HG02884 (cell line): ENCODE results near the gene KRT6A.

ENCODE experiments used
- ATAC-seq: cut with Tn5 transposase; IDR thresholded peaks from one replicate; pipeline ENCODE4 v1.9.1; 2021; ENCODE audit warnings: mild to moderate bottlenecking, moderate library complexity; ENCODE audit not compliant: unreplicated experiment

The KRT6A gene

DNA sequence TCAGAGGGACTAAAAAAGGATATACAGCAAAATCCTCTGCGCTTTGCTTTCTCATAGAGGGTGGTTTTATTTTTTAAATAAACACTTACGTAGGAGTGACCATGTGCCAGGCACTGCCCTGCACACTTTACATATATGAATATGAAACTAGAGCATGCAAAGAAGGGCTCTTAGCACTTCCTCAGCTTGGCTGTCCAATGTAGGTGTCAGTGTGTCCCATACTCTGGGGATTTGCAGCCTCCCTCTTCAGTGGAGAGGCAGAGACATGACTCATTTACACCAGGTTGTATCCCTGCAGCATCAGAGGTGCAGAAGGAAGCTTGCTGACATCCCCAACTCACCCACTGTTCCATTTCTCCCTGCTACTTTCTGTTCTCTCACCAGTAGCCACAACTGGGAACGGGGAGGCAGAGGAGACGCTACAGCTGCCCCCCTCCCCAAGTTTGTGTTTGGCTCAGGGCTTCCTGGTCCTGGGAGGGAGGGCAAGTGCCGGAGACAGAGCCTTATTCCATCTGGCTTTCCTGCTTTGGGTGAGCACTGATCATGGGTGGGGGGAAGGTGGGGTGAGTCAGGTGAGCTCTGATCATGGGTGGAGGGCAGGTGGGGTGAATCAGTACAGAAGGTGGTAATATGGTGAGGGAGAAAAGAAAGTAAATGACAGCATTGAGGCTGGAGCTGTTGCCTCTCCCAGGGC, 32.0 kb upstream of the KRT6A start:
- ATAC-seq: no peak

DNA sequence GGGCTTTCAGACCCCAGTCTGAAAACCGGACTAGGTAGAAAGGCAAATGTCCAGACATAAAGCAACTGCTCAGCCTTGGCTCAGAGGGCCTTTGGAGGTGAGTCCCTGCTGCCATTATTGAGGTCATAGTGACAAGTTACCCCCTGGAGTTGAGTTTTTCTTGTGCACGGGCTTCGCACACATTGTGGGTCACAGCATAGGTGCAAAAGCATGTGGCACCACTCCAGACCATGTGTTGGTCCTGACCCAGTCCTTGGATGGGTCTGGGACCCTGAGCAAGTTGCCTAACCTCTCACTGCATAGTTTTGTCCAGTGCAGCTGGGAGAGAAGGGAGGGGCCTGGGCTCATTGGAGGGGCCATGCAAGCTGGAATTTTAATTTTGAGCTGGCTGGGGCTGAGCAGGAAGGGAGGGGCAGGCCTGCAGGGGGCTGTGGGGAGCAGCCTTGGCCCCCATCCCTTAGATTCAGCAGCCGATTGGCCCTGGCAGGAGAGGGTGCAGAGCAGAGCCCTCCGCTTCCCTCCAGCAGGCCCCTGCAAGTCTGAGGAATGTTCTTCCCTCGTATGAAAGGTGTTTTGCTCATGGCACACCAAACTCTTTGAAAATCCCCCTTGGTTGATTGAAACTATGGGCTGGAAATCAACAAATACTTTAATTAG, 31.3 kb upstream of the KRT6A start:
- ATAC-seq: no peak

DNA sequence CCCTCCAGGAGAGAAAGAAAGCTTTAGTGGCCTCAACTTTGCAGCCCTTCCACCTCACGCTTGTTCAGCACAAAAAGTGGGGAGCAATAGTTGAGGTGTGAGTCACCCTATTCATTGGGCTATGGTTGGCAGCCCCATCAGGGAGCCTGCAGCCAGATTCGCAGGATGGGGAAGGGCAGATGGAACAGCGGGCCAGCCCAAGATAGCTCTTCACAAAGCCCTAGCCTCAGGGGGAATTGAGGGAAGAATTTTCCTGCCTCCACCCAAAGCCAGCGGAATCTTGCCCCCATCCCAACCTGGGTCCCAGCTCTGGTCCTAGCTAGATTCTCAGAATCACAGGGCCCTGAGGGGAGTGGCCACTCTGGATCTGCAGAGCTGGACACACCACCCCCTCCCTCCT, 30.8 kb upstream of the KRT6A start:
- ATAC-seq: no peak

DNA sequence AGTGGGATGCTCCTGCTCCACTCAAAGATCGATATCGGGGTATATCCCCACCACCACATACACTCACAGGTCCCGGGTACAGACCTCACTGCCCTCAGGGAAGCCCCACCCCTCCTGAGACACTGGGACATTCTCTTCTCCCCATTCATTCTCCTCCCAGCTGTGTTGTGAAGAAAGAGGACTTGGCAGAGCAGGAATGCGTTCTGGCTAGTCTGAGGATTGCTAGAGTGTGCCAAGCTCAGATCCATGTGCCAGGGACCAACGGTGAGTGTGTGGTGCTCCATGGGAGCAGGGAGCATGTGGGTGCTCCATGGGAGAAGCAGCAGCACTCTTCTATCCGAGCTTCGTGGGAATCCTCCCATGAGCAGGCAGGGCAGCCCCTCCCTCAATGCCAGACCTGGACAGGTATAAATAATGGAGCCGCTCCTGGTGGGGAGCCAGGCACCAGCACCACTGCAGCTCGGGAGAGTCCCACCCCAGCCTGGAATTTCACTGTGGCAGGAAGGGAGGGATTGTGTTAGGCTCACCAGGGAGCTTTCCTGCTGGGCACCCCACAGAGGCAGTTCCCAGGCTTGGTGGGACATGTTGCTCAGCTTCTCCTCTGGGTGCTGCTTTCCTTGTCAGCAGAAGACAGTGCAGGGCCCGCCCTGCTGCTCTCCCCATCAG, 29.4 kb upstream of the KRT6A start:
- no peak for ATAC-seq

DNA sequence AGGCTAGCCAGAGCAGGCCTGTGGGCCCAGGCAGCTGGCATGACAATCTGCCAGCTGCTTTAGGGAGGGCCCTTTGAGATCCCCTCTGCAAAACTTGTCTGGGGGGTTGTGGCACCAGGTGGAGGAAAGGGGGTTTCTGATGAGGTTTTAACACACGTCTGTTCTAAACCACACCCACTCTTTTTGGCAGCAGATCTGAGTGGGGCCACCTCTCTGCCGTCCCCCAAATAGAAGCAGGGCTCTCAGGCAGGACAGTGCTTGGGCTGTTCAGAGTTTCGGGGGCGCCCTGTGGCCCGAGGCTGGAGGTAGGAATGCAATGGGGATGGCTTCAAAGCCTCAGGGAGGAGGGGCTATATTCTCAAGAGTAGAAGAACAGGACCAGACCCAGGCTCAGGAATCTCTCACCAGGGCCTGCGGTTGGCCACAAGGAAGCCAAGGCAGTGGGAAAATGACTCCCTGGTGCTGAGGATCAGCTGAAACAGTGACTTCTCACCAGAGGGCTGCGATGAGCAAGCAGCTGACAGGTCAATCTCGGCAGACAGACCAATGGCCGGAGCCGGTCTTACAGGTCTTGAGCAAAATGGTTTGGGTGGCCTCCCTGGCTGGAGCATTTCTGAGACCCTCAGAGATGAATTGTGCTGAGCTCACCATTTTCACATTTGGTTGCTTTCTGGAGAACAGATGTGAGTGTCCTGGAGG, 28.7 kb upstream of the KRT6A start:
- ATAC-seq: no peak

DNA sequence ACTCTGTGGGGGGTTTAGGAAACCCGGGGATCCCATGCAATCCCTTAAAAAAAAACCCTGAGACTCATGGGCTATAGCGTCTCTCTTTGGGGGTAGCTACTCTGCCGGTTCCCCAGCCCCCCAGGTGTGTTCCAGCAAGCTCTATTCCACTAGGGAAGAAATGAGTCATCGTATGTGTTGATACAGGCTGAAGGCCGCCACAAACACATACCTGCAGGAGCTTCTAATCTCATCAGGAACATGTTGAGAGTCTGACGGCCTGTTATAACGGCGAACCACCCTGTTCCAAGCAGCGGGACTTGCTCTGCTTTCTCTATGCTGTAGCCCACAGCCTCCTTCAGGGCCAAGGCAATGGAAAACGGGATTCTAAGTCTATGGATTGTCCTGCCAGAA, 28.1 kb upstream of the KRT6A start:
- ATAC-seq: no peak

DNA sequence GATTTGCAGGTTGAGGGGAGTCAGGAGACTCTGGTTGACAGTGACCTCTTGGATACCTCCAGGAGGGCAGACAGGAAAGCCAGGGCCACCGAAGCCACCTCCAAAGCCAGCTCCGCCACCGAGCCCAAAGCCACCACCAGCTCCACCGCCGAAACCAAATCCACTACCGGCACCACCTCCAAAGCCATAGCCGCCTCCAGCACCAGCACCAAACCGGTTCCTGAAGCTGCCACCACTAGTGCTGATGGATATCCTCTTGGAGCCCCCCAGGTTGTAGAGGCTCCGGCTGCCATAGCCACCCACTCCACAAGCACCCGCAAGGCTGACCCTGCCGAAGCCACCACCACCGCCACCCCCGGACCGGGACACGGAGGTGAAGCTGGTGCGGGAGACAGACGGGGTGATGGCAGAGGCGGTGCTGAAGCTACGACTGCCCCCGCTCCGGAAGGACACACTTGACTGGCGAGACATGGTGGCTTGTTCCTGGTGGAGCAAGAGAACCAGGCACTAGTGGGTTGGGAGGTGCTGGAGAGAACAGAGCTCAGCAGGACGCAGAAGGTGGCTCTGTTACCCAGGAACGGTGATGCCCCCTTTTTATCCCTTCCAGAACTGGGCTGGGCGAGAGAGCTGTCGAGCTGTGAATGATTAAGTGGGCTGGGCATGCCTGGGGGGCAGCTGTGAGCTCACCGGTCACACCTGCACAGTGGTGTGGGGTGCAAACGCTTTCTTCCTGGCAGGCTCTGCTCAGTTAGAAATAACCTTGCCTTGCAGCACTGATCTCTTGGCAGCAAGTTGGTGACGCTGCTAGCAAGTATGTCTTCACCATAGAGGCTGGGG, 27.0 kb upstream of the KRT6A start, which contains the start of gene KRT5:
TSS of gene KRT5 (minus strand) at position 569 of the 837 bp plus-strand sequence. CDS start at position 471, 98 bp downstream.
- no peak for ATAC-seq

DNA sequence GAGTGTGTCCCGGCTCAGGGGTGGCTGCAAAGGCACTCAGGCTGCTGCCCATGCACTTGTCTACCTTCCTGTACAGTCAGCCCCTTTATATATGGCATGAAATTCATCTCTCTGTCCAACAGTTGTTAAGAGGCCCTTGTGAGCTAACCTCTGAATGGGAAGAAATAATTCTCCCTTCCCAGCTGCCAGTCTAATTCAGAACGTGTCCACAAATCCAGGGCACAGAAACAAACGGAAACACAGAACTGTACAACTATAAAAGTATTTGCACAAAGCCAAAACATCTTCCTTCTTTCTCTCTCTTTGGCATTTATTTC, 26.3 kb upstream of the KRT6A start:
- ATAC-seq: no peak

DNA sequence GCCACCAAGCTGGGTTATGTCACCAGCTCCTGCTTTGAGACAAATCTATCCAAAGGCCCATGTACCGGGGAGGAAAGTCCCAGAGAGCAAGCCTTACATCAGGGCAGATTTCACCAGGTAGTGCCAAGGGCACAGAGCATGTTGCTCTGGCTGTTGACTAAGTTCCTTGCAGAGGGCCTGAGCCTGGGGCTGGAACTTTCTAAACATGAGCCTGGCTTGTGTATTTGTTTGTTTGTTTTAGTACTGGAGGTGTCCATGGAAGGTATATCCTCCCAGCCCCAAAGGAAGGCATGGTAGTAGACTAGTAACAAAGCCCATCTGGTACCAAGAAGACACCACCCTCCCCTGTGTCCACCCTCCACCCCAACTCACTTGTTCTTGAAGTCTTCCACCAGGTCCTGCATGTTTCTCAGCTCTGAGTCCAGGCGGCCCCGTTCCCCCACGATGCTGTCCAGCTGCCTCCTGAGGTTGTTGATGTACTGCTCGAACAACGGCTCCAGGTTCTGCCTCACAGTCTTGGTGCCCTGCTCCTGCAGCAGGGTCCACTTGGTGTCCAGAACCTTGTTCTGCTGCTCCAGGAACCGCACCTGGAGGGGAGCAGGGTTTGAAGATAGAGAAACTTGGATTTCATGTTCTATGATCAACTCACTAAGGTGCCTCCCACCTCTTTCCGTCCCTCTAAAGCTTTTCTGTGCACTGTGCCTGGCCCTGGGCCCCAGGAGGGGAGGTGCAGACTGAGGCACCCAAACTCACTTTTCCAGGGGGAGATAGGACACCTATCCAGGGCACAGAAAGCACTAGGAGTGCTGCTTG, 25.7 kb upstream of the KRT6A start:
- no peak for ATAC-seq

DNA sequence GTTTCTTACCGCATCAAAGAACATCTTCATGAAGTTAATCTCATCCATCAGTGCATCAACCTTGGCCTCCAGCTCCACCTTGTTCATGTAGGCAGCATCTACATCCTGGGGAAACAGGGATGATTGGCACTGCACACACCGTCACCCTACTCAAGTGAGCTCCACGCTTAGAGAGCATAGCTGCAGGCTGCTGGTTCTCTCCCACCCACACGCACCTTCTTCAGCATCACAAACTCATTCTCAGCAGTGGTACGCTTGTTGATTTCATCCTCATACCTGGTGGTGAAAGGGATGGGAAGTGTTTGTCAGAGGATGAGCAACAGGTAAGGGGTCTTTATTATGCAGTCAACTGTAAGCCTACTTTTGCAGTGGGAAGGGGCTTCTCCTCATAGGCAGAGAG, 24.8 kb upstream of the KRT6A start:
- no peak for ATAC-seq

DNA sequence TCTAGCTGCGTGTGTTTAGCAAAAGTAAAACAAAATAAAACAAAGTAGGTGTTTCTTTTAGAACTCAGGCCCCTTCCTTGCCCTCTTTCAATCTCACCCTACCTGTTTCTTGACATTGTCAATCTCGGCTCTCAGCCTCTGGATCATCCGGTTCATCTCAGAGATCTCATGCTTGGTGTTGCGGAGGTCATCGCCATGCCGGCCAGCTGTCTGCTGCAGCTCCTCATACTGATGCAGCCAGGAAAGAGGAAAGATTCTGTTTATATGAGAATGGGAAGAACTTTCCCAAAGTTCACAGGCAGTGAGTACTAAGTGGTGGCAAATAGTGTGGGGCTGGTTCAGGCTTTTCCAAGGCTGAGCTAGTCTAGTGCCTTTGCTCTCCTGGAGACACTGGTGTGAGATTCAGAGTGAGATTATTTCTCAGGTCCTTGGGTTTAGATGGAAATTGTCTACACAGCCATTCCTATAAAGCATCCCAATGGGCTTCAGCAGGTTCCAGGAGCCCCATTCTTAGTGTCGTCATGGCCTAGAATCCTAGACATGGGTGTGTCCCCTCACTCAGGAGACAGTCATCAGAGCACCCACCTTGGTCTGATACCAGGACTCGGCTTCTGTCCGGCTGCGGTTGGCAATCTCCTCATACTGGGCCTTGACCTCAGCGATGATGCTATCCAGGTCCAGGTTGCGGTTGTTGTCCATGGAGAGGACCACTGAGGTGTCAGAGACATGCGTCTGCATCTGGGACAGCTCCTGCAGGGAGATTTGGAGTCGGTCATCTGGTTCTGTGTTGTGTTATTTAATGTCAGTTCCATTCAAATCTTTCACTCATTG, 24.2 kb upstream of the KRT6A start:
- no peak for ATAC-seq

DNA sequence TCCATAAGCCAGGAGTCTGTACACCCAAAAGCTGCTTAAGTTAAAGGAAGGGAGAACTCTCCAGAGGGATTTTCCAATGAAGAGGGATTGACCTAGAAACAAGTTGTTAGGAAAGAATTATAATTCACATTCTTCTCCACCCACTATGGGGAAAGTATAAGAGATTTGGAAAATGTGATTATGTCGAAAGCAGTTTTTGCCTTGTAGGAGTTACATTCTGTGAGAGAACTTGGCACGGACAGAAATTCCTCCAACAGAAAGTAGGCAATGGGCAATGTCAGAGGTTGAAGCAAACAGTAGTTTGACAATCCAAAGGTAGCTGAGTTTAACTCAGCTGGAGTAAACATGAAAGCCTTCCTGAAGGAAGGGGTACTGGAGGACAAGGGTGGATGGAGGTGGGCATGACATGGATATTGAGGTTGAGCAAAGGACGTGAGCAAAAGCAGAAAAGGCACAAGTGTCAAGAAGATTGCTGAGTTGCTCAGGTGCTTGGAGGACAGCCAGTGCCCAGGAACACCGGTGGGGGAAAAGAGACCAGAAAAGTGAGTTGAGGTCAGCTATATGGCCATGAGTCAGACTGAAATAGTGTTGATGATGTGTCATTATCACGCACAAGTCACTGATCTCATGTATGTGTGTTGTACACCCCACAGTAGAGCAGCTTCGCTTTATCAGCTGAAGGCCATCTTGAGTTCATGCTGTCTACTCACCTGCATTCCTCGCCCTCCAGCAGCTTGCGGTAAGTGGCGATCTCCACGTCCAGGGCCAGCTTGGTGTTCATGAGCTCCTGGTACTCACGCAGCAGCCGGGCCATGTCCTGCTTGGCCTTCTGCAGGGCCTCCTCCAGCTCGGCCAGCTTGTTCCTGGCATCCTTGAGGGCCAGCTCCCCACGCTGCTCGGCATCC, 23.1 kb upstream of the KRT6A start:
- ATAC-seq: no peak

DNA sequence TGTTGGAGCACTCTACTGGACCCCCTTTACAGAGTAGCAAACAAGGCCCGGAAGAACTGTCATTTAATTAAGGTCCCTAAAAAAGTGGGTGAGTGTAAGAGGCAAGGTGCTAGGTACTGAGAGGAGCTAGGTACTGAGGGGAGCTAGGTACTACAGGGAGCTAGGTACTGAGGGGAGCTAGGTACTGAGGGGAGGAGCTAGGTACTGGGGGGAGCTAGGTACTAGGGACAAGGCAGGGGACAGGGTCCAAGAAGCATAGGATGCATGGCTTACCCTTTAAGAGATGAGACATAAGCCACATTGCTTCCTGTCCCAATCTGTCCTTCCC, 22.2 kb upstream of the KRT6A start:
- ATAC-seq: no peak

DNA sequence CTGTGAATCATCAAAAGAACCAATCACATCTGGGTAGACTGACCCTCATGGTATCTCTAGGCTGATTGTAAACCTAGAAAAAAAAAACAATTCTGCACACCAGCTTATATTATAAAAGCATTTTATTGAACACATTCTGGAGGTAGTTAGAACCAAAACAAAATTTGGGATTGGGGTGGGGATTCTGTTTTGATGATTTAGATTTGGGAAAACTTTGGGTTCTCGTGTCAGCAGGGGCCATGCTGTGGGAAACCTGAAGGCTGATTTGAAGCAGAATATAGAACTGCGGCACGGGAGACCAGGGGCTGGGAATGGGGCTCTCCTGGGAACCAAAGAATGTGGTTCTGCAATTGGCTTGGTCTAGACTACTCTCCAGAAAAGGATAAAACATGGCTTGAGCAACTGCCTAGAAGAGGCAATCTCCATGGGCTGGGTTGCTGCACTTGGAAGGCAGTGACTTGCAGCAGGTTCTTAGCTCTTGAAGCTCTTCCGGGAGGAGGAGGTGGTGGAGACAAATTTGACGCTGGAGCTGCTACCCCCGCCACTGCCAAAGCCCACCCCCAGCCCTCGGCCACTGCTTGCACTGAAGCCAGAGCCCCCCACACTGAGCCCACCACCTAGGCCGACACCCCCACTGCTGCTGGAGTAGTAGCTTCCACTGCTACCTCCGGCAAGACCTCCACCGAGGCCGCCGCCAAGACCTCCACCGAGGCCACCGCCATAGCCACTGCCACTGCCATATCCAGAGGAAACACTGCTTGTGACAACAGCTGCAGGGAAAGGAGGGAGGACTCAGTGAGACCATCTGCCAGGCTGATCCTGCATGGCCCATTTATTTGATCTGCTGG, 21.6 kb upstream of the KRT6A start:
- ATAC-seq: no peak

DNA sequence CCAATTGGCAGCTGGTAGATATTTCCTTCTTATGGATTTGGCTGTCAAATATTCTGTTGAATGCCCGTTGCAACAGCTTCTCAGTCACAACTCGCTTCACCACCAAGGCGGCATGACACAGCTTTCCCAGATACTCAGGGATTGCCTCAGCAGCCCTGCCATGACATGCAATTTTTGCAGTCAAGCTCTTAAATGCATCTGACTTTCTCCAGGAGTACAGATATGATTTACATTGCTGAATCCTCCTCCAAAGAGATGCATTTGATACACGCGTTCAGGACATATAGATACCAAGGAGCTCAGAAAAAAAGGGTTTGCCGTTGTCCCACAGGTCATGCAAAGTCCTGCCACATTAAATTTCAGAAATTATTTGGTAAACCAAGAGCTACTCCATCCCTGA, 20.7 kb upstream of the KRT6A start:
- ATAC-seq: no peak

DNA sequence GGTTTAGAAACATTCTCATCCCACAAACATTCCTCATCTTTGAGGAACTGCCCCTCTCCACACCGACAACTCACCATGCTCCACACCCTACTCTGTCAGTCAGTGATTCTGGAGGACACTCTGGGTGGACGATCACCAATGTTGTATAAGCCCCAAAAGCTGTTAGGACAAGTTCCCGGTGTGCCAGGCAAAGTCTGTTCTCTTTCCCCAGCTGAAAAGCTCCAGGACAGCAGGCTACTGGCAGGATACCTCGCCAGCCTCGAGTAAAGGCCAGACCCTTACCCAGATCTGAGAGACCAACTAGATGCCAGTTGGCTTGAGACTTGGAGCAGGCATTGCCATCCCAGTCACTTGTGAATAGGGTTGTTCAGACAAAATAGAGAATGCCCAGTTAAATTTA, 15.2 kb upstream of the KRT6A start:
- ATAC-seq: no peak
